NCI-H1694 treated with DMSO at 0.1 percent for 48 hours (cell line): ENCODE data around the gene DTX1.

Source experiments
- DNase-seq: peaks from one replicate; lab custom pipeline; 2025; lab: John Stamatoyannopoulos, UW

Gene DTX1

DNA sequence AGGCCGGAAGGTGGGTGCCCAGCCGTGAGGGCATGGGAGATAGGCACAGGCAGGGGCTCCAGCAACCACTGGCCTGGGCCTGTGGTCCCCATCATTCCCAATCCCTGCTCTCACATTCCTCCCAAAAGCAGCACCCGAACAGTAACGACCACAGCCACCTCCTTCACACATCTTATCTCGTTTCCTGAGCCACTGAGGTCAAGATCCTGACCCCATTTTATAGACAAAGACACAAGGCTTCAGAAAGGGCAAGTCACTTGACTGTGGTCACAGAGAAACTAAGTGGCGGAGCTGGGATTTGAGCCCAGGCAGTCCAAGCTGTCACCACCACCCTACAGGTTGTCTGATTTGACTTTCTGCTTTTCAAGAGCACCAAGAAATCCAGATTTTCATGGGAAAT lies 38.9 kb downstream of the DTX1 start:
- DNase-seq: no peak

DNA sequence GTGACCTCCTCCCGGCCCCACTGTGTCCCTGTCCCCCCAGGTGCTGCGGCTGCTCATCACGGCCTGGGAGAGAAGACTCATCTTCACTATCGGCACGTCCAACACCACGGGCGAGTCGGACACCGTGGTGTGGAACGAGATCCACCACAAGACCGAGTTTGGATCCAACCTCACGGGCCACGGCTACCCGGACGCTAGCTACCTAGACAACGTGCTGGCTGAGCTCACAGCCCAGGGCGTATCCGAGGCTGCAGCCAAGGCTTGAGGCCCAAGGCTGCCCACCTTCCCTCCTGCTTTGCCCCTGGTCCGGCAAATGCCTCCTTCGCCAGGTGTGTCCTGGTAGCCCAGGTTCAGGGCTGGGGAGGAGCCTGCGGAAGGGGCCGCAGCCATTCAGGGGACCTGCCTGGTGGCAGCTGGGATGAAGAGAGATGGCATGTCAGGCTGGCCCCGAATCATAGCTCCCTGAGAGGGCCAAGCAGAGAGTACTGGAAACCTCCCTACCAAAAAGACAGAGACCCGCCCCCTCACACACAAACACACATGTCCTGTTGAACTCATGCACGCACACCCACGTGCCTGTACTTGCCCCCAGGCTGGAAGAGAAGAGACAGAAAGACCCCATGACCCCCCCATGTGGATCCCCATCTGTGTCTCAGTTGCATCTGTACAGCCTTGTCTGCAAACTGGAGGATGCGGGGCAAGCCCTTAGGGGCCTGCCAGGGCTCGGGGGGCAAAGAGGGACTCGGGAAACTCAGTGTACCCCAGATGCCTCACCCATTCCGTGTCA lies 40.3 kb downstream of the DTX1 start:
- peak; percentile 19 for DNase-seq

DNA sequence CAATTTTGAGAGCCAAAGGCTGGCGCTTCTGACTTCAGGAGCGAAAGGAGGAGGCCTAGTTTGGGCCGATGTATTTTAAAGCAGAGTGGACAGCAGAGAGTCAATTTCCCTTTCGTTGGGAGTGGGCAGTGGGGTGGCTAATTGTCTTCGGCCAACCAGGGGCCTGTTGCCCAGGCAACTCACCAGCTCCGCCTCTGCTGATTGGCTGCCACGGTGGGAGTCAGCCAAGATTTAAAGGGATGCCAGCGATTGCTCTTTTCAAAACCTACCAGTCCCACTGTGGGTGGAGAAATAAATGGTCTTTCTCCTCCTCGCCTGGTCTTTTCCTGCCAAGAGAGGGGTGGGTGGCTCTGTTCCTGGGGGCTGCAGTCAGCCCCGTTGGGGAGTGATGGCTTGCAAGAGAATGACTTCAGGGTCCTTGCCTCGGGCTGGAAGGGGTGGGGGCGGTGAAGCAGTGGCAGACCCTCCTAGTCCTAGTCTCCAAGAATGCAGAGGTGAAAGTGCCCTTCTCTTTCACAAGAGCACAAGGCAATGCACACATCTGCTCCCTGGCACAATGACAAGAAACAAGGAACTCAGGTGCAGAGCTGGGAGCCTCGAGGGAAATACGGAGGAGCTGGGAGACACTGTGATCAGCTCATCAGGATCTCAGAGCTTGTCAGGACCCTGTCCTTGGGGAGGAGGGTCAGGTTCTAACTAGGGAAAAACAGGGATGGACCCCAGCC lies 41.3 kb downstream of the DTX1 start:
- peak; percentile 78 for DNase-seq

DNA sequence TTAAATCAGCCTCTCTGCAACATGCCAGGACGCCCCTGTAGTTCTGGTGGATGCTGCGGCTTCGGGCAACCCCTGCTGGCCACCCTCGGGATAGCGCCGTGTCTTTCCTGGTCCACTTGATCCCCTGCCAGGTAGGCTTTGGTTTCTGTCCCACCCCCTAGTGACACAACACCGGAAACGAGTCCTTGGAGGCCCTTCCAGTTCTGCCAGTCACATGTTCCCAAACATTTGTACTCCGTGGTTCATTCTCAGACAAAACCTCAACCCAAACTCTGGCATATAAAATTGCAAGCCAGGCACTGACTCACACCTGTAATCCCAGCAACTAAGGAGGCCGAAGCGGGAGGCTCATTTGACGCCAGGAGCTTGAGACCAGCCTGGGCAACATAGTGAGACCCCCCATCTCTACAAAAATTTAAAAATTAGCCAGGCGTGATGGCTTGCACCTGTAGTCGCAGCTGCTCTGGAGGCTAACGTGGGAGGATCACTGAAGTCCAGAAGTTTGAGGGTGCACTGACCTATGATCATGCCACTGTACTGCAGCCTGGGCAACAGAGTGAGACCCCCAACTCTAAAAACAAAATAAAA lies 42.0 kb downstream of the DTX1 start:
- DNase-seq: peak; percentile 78

DNA sequence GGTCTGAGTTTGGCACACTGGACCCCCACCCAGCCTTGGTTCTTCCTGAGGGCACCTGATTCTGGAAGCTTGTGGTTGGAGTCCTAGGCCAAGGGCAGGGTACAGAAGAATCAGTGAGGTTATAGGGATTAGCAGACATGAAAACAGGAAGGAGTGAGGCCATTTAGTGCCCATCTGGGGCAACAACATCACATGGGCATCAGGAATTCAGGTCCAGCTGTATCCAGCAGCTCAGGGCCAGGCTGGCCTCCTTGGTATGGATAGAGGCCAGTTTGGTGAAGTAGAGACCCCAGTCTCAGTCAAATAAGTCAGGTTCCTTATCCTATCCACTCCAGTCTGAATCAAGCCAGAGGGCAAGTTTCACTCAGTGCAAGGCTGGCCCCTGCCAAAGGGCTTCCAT lies 42.8 kb downstream of the DTX1 start:
- no peak for DNase-seq

DNA sequence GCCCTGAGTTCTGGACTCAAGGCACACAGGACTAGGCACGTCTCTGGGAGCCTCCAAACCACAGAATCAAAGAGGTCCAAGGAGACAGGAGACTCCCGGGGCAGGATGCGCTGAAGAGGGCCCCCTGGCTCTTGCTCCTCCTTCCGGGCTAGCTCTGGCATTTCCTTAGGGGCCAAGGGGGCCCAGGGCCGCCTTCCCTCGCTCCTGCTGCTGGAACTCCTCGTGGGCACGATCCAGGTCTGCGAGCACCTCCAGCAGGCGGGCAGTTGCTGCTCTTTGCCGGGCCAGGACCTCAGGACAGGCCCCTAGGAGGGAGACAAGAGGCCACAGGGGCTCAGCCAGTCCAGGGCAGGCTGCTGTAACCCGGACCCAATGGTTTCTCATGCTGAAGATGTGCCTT lies 43.2 kb downstream of the DTX1 start:
- no peak for DNase-seq

DNA sequence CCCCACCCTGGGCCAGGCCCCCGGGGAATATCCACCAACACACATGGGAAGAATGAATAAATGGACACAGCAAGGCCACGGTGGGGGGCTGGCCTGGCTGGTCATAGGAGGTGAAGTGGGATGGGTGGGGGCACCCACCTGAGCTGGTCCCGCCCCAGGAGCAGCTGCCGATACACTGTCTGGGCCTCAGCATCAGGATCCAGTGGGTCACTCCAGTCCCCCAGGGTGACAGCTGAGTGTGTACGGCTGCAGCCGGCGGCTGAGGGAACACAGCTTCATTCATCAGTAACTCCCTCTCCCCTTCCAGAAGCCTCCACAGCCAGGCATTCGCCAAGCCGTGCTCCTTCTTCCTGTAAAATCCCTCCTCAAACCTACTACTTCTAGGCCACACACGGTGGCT lies 45.2 kb downstream of the DTX1 start:
- DNase-seq: no peak

DNA sequence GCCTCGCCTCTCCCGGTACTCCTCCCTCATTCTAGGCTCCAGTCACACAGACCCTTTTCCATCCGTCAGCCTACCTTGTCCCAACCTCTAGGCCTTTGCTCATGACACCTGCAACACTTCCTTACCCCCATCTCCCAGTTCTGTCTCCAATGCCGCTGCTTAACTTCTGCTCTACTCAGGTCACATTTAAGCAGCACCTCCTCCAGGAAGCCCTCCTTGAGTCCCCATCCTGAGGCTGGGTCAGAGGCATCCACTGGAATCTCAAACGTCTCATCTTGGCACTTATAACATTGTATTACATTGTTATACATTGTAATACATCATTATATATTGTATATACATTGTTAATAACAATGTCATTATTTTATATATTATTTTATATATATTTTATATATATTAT lies 46.3 kb downstream of the DTX1 start:
- no peak for DNase-seq

DNA sequence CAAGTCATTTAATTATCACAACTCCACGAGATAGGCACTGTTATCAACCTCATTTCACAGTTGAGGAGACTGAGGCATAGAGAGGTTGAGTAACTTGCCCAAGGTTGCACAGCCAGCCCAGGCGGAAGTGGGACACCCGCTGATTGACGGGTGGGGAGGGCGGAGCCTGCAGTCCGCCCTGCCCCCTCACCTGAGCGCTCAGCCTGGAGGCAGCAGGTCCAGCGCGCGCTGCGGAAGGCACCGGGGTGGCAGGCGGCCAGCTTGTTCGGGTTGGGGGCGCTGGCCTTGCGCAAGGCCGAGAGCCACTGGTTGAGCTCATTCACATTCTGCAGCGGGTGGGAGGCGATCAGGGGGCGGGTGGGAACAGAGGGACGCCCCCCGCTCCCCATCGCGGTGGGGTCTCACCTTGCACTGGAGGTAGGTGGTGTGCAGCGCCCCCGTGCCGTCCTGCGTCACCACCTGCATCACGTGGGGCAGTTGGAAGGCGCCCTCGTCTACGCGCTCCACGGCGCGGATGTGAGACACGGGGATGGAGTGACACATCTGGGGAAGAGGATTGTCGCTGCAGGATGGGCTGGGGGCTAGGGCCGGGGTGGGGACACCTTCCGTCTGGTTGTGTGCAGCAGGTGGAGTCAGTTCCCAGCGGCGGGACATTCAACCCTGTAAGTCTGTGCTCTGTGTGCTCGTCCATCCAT lies 47.4 kb downstream of the DTX1 start:
- no peak for DNase-seq

DNA sequence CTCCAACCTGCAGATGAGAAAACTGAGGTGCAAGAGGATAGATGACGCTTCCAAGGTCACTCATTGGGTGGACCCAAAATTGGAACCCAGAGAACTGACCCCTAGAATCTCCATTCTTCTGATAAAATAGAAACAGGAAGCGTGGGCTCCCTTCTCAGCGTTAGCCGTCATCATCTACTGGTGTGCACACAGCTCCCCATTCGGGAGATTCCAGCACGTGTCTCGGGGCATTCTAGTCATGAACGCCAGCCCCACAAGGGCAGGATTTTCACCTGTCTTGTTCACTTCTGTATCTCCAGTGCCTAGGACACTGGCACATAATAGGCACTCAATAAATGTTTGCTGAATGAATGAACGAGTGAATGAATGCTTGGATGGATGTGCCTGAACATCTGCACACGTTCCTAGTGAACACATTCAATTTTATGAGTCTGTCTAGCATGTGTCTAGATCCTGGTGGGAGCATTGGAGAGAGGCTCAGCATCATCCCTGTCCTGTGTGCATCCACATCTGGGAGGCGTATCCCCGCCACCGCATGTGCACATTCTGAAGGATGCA lies 48.5 kb downstream of the DTX1 start:
- no peak for DNase-seq

DNA sequence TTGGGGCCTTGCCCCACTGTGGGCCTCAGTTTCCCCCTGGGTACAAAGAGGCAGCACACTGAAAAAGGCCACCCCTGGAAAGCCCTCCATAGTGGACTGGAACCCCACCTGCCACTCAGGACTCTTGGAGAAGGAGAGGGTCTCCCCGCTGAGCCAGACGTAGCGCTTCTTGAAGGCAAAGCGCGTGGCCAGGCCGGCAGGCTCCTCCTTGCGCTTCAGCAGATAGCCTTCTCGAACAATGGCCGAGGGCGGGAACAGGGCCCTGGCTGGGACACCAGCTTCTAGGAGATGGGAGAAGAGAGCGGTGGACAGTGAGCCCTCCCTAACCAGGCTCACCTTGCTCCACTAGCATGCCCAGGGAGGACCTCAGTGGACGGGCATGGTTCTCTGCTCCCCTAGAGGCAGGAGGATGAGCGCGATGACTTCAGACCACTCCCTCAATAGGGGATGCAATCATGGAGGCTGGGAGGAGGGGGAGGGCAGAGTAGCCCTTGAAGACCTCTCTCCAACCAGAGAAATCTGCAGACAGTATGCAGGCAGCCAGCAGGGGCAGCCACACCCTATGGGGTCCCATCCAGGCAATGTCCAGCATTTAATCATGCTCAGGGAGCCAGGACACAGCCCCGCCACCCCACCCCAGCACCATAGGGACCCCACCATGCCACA lies 49.2 kb downstream of the DTX1 start:
- DNase-seq: no peak

DNA sequence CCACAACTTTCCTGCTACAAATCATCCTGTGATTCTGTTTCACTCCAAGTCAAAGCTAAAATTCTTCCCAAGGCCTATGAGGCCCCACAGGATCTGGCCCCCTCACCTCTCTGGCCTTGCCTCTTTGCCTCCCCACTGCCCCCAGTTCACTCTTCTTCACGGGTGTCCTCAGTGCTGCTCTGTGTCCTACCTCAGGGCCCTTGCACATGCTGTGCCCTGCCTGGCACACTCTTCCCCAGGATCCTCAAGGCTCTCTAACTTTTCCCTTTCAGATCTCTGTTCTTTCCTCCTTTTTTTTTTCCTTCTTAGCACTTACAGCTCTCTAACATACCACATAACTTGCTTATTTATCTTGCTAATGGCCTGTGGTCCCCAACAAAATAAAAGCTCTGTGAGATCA lies 49.8 kb downstream of the DTX1 start:
- DNase-seq: no peak

DNA sequence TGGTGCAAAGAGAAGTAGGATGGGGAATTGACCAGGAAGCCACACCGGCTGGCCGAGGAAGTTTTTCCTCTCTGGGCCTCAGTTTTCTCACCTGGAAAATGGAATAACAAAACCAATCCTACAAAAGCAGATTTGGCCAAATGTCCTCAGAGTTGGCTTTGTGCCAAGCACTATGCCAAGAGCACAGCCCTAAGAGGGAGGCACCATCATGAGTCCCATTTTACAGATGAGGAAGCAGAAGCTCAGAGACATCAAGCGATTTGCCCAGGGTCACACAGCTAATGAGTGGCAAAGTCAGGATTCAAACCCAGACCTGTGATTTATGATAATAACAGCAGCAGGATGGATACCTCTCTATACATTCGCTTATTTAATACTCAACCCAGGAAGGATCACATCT lies 51.8 kb downstream of the DTX1 start:
- no peak for DNase-seq

DNA sequence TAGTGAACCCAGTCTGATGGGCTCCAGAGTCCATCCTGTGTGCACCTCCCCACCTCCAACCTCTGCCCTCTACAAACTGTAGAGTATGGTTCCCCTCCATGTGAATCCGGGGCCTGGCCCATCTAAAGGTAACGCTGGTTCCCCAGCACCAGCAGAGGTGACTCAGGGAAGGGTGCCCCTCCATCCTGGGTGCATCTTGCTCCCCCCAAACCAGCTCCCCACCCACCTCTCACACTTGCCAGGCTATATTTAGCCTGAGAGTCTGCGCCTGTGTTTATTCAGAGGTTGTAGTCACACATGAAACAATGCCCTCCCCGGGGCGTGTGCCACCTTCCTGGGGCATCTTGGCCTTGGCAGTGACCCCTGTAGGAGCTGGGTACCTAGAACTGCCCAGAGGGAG lies 52.8 kb downstream of the DTX1 start:
- DNase-seq: no peak

DNA sequence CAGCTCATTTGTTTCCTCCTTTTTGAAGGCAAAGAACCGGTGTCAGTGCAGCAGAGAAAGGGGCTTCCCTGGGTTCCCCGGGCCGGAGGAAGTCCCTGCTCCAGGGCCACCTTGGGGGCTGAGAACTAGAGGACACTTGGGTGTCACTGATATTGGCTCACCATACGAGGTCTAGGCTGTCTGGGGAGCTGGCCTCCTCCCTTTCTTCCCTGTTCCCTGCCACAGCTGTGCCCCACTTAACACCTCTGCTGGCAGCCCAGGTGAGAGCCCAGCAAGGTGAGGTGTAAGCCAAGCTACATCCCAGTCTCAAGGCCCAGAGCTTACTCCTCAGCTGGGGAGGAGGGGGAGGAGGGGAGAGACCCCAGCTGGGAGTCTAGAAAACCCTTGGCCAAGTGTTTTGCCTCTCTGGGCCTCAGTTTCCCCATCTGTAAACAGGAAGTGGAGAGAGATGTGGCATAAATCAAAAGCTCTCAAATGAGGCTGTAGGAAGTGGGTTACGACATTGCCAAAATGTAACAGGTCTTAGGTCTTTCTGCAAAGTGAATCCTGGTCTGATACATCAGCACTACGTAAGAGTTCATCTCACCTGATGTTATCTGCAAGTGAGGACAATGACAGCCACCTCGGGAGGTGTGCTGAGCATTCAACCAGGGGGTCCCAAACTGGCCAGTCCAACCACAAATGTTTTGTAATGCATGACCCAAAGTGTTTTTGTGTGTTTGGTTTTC lies 53.5 kb downstream of the DTX1 start:
- DNase-seq: no peak

DNA sequence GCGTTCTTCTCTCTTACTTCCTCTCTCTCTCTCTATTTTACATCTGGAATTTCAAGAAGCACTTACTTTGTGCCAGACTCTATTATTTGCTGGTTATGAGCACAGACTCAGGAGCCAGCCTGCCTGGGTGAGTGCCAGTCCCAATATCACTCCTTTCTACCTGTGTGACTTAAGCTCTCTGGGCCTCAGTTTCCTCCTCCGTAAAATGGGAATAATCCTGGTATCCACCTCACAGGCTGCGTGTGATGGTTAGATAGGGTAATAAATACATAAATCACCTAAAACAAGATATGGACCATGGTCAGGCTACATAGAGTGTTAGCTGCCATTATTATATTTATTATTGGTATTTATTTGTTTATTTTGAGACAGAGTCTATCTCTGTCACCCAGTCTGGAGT lies 54.7 kb downstream of the DTX1 start:
- DNase-seq: no peak

DNA sequence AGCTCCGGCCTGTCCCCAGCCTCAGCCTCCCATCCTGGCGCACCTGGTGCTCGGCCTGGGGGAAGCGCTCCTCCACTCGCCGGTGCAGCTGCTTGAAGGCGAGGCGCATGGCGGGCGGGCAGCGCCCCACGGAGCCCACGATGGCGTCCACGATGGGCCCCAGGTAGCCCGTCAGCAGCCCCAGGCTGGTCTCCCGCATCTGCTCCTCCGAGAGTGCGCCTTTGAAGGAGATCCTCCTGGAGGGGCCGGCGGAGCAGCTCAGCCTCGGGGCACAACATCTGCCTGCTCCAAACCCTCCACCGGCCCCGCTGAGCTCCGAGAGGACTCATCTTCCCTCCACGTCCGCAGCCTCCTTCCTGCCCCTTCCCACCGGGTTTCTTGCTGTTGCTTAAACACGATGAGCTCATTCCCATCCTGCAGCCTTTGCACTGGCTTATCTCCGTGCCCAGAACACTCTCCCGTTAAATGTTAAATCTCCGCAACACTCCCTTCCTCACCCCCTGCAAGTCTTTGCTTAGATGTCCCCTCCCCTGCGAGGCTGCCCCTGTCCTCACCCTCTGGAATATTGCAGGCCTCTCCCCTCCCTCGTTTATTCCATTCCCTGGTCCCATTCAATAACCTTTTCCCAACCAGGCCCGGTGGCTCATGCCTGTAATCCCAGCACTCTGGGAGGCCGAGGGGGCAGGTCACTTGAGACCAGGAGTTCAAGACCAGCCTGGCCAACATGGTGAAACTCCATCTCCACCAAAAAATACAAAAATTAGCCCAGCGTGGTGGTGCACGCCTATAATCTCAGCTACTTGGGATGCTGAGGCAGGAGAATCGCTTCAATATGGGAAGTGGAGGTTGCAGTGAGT lies 55.7 kb downstream of the DTX1 start:
- no peak for DNase-seq

DNA sequence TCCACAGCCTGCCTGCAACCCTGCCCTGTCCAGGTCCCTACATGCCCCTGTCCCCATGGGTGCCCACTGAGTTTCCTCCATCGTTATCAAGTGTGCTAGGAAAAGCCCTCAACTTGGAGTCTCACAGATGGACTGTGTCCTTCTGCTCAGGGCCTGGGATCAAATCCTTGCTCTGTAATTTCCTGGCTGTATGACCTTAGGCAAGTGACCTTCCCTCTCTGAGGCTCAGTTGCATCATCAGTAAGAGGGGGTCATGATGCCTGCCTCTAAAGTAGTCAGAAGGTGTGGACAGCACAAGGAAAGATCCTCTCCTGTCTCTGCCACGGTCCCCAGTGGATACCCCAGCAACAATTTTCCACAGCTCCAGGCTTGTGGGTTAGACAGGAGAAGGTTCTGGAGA lies 56.9 kb downstream of the DTX1 start:
- no peak for DNase-seq

DNA sequence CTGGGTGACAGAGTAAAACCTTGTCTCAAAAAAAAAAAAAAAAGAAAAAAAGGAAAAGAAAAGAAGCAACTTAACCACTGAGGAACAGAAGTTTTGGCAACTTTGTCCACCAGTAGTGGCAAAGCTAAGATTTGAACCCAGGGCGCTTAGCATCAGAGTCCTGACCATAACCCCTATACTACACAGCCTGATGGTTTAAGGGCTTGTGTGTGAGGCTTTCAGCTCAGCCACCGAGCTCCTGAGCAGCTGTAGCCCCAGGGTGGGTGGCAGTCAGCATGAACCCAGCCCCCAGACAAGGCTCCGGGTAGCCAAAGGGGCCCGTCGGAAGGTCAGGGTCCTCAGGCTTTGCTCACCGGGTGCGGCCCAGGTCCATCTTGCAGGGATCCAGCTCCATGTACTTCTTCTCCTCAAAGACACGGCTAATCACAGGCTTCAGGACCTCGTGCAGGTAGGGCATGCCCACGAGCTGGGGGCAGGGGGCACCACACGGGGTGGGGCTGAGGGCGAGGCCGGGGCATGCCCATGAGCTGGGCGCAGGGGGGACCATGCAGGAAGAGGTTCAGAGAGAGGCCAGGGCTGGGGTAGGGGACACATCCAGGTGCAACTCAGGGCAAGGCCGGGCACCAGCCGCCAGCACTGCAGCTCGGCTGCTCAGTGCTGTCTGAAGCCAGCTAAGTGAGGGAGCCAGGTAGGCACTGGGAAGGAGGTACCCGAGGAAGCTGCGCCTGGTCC lies 58.1 kb downstream of the DTX1 start:
- no peak for DNase-seq
